CD4-positive, alpha-beta T cell treated with Interleukin-17A for 1 hour (primary cell): ENCODE measurements around the gene MEGF11.
A peak's percentile ranks its signal among the peaks of the same experiment; 100 is the strongest.
"Not testable (repeated sequence)": the region's sequence is repeated elsewhere in the genome, so short reads cannot be mapped to it uniquely, and the experiment has no call there.

Source experiments
- DNase-seq: peaks from one replicate; pipeline ENCODE4 v3.0.0-alpha.2; 2020

MEGF11 gene

GRCh38 chr15:65910341-65910740, 343.2 kb downstream of the MEGF11 start:
- no peak for DNase-seq

GRCh38 chr15:65909831-65910230, 343.7 kb downstream of the MEGF11 start:
- DNase-seq = no peak

GRCh38 chr15:65908876-65909275, 344.7 kb downstream of the MEGF11 start:
- no peak for DNase-seq

GRCh38 chr15:65907661-65908060, 345.9 kb downstream of the MEGF11 start:
- DNase-seq = no peak

DNA sequence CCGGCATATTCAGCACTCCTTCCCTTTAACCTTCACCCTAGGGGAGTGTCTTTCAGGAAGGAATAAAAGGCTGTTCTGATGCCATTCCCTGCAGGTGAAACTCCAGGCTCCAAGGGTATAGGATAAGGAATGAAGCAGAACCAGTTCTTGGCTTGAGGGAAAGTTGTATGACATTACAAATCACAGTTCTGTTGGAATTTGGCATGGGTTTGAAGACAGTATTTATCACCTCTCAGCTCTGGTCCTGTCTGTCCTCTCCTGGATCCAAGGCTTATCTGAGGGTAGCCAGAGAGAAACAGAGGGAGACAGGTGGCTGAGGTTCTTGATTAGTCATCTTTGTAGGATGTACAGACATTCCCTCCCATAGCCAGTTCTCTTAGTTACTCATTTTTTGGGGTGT, 347.2 kb downstream of the MEGF11 start:
- DNase-seq = no peak

- DNase-seq = no peak
Measured at GRCh38 chr15:65904301-65904700, 349.2 kb downstream of the MEGF11 start.

DNA sequence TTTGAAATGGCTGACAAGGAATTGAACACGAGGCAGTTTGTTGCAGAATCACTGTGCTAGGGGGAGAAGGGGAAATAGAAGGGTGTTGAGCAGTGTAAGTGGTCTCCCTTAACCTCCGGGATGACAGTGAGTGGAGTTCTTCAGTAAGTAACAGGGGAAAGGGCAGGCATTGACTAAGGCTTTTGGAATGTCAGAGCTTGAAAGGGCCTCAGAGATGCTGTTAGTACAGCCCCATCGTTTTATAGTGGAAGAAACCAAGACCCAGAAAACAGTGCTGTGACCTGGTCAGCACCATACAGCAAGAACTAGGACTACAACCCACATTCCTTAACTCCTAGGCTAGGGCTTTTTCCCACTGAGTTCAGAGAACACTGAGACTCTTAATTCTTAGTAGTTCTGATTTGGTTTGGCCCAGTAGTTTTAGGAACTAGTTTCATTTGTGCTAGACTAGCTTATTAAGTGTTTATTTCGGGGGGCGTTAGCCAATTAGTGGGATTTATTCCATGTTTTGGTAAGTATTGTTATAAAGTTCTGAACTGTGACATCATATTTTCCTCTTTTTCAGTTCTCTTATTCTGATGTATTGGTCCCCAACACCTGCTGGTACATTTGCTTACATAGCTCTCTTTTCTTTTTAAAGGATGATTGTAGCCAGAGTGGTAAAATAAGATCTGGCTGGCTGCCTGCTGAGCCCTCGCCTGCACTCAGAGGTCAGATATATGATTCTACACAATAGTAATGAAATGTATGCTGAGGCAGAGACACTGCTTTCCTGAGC, 350.1 kb downstream of the MEGF11 start:
- no peak for DNase-seq

- DNase-seq = peak; percentile 25
Measured at GRCh38 chr15:65902373-65902772, 351.2 kb downstream of the MEGF11 start.

GRCh38 chr15:65901836-65902235, 351.7 kb downstream of the MEGF11 start:
- DNase-seq = no peak

DNA sequence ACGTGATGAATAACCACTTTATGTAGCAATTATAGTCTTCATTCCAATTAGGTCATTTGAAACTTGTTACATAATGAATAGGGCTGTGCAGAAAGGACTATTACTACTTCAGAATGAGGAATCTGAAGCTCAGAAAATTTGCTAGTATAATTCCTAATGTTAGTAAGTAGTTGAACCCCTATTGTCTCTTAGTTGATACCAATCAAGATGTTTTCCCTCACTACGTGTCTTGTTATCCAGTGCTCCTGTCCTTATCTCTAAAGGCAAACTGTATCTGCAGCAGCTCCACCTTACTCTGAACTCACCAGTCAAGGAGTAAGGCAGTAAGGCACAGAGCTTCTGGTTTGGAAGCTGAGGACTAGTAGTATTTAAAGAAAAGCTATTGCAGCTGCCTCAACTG, 352.2 kb downstream of the MEGF11 start:
- DNase-seq = no peak

DNA sequence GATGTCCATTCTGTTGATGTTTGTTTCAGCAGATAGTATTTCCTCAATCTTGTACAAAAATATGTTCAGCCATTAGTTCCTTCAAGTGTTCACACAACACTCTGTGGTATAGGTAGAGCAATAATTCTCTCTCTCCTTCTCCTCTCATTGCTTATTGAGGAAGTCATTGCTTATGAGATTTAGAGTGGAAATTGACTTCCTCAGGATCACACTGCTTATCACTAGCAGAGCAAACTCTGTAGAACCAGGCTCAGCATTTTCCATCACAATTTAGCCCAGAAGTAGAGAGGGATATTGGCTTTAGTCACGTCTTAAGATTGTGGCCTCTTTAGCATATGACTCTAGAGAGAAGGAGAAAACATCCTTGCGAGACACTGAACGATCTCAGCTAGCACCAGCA, 353.1 kb downstream of the MEGF11 start:
- no peak for DNase-seq

DNA sequence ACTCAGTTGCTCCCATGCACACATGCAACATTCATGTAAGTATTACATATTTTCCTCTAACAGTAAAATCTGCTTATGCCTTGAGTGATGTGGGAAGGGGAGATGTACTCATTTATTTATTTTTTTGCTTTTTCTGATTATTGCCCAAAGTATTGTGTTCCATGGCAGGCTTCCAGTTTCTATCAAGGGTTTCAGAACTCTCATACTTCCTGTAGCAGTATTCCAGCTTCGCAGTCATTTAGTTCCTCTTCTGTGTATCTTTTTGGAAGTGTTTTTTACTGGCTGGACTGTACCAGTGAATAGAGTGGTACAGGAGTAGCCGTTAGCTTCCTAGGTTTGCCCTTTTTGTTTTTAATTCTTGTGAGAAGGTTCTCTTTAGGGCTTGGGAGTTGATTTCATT, 357.3 kb downstream of the MEGF11 start:
- DNase-seq = no peak

DNA sequence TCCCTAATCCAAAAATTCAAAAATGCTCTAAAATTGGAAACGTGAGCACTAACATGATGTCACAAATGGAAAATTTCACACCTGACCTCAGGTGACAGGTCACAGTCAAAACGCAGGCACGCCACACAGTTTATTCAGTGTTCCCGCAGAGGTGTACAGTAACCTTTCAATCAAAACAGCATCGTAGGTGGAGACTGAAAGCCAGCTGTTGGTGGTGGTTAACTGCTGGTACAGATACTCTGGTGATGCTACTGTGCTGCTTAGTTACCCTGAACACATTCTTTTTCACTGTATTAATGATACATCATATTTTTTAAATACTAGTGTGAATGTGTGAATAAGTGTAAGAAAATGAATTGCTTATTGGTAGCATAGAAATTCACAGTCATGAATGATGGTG, 360.5 kb downstream of the MEGF11 start:
- DNase-seq = no peak

GRCh38 chr15:65888981-65889380, 364.6 kb downstream of the MEGF11 start:
- peak; percentile 17 for DNase-seq

DNA sequence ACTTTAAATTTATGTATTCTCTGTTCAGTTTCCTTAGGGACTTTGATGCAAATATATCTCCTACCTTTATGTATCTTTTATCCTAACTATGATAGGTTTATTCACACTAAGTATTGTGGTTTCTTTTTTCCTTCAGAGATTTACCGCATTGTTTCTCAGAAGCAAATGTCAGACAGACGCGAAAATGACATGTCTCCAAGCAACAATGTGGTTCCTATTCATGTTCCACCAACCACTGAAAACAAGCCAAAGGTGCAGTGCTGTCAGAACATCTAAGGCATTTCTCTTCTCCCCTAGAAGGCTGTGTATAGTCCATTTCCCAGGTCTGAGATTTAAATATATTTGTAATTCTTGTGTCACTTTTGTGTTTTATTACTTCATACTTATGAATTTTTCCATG, 366.0 kb downstream of the MEGF11 start:
- DNase-seq = peak; percentile 62

- DNase-seq = no peak
Measured at GRCh38 chr15:65885668-65886218, 367.8 kb downstream of the MEGF11 start.

DNA sequence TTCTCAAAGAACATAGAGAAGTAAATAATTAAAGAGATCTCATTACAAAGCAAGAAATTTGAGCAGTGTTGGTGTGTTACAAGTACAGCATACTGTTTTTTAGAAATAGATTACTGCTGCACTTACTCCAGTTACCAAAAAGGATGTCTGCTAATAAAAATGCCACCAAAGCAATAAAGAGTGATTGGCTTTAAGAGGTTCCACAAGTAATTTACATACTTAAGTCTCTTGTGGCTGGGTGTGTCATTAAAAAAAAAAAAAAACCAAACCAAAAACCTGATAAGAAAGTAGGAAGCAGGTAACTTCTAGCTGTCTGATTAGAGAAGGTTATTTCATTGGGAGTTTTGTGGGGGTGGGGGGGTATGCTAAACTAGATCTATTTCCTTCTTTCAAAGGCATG, 369.0 kb downstream of the MEGF11 start:
- peak; percentile 24 for DNase-seq

GRCh38 chr15:65883571-65883970, 370.0 kb downstream of the MEGF11 start:
- DNase-seq = no peak

GRCh38 chr15:65881766-65882434, 371.6 kb downstream of the MEGF11 start:
- no peak for DNase-seq

DNA sequence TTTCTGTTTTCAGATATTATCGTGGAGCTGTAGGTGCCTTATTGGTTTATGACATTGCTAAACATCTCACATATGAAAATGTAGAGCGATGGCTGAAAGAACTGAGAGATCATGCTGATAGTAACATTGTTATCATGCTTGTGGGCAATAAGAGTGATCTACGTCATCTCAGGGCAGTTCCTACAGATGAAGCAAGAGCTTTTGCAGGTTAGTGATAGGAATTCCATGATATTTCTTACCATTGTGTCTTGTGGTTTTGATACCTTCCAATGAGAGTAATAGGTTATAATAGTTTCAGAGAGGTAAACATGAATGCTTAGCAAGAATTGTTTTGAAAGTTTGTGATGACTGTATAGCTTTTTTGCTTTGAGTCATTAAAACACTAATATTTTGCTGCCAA, 375.8 kb downstream of the MEGF11 start:
- no peak for DNase-seq

DNA sequence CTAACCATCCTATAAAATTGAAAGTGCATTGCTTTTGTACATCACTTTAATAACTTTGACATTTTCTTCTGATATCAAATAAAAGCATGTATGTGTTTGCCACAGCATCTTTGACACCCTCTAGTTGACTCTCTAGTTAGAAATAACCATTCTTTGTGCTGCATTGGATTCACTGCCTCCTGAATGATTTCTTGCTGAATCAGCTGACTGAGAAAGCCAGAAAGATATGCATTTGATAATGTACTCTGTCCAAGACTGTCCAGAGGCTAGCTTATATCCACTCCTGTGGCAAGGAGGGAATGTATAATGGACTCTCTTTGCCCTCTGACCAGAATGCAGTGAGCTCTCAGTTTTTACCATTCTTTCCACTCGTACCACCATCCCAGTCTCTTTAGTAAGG, 378.1 kb downstream of the MEGF11 start:
- DNase-seq = no peak

- DNase-seq = no peak
Measured at GRCh38 chr15:65873256-65873655, 380.3 kb downstream of the MEGF11 start.

GRCh38 chr15:65872596-65872995, 381.0 kb downstream of the MEGF11 start:
- DNase-seq = not testable (repeated sequence)

DNA sequence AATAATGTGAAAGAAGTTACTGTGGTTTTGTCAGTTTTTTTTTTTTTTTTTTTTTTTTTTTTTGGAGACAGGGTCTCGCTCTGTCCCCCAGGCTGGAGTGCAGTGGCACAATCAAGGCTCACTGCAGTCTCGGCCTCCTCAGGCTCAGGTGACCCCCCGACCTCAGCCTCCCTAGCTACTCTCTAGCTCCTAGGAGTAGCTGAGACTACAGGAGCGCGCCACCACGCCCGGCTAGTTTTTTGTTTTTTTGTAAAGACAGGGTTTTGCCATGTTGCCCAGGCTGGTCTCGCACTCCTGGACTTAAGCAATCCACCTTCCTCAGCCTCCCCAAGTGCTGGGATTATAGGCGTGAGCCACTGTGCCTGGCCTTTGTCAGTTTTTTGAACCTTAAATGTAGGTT, 381.7 kb downstream of the MEGF11 start:
- not testable (repeated sequence) for DNase-seq
